ENCODE measurements around the gene SPOCK1.

SPOCK1 gene

DNA sequence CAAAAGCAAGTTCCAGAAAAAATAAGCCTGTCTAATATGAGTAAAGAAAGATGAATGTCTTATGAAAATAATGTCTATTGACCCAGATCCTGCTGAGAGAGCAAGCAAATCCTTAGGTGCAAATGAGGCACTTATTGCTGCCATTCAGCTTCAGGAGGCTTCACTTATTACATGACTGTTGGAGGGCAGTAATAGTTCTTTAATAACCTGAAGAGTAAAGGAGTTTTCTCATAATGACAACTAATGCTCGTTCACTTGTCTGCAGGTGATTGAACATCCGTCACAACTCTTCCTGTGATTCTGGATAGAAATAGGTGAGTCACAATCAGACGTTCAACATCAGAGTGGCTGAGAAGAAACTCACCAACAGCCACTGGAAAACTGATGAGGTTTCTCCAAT lies 58.3 kb downstream of the SPOCK1 start:
- no peak for DNase-seq

DNA sequence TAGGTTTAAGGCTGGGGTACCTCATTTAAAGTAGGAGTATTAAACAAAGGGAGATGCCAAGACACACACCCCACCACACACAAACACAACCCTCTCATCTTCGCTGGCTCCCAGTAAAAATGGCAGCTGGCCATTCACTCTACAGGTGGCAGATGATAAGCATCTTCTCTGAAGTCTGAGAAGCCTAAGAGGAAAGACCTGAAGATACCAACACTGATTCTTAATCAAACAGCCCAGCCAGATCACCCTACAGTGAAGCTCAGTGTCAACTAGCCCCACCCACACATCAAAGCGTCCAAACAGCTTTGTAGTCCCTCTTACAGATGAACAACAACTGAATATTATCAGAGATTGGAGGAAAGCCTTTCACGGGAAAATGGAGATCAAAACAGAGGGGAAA lies 59.5 kb downstream of the SPOCK1 start:
- DNase-seq: no peak

DNA sequence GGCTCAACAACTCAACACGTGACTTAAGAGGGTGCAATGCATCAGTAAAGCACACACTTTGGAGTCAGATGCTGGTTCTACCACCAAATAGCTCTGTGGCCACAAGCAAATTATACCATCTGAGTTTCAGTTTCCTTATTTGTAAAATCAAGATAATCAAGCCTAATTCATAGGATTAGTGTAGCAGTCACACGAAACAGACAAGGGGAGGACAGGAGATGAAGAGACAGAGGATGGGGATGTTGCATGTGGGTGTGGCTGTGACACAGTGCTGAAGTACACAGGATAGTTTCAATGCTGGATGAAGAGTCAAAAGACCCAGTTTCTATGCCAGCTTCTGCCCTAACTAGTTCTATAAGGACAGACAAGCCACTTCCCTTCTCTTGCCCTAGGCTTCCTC lies 60.2 kb downstream of the SPOCK1 start:
- no peak for DNase-seq

DNA sequence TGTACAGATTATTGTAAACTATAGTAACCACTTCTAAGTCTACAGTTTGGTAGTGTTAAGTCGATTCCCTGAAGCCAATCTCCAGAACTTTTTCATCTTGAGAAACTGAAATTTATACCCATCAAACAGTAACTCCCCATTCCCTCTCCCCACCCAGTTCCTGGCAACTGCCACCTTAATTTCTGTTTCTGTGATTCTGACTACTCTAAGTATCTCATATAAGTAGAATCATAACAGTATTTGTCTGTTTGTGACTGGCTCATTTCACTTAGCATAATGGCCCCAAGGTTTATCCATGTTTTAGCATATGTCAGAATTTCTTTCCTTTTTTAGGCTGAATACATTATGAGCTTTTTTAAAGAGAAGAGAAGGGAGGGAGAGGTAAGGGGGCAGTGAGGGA lies 61.4 kb downstream of the SPOCK1 start:
- no peak for DNase-seq

DNA sequence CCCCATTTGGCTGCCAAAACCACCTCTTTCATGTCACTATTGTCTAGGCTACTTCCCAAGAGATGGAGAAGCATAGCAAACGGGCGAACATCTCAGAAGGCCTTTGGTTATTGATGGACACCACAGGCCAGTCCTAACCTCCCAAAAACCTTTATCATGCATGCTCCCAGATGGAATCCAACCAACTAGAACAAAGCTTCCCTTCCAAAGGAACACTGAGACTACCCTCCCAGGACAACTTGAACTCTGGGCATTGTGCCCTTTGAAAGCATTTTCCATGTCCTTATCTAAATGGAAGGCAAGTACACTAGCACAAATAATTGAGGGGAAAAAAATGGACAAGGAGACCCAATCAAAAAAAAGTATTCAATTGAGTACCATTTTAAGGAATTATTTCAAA lies 65.6 kb downstream of the SPOCK1 start:
- no peak for DNase-seq

DNA sequence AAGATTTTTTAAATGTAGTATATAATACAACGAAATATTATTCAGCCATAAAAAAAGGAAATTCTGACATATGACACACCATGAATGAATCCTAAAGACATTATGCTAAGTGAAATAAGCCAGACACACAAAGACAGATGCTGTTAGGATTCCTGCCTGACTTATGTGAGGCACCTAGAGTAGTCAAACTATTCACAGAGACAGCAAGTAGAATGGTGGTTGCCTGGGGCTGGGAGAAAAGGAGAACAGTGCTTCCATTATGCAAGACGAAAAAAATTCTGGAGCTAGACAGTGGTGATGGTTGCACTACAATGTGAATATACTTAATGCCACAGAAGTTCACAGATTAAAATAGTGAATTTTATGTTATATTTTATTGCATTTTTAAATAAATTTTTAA lies 66.8 kb downstream of the SPOCK1 start:
- DNase-seq: no peak

DNA sequence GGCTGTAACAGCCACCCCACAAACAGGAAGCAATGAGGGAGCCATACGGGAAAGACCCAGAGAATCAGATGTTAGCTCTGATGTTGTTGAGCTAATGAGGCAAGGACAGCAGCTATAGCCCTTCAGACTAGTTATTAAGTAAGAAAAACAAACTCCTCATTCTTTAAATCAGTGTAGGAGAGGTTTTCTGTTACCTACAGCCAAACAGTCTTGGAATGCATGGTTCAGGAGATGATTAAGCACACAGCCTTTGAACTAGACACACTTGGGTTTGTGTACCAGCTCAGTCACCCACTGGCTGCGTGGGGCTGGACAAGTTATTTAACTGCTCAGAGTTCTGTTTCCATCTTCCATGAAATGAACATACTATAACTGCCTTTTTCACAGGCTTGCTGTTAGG lies 68.1 kb downstream of the SPOCK1 start:
- DNase-seq: no peak

DNA sequence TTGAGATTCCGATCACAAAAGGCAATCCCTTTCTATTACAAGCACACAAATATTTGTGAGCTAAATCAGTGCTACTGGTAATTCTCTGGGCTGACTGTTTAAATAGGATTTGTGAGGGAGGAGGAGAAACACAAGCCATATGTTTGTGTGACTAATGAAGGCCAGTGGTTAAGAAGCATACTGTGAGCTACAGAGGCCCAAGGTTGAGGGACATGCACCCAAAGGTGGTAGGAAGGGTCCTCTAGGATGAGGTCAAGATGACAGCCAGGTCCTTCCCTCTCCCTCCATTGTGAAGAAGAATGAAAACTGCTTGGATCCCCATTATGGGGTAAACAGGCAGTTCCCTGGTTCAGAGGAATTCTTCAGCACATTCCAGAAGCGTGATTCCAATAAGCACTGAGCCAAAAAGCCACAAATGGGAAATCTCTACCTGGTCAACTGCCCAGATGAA lies 83.9 kb downstream of the SPOCK1 start:
- no peak for DNase-seq

DNA sequence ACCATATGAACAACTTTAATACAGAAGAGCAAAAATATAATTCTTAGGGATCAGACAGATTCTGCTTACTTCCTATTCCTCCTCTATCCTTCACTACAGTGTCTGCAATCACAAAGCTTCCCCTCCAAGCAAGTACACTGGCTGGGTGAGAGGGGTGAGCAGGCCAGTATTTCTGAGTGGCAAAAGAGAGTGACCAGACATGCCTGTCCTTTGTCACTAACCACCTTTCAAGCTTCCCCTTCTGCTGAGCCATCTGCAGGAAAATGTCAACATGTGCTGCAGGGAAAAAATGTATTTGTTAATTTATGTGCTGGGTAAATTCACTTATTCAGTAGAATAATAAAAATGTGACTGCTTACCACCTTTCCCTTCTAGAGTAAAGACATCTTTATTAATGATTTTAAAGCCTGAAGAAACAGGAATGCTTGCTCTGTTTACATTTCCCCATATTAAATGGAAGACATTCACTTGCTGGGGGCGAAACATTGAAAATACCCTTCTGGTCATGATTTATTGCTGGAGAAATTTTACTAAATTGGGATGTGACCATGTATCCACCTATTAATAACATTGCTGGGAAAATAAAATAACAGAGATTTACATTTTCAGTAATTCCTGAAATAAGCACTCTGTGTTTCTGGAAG lies 84.9 kb downstream of the SPOCK1 start:
- DNase-seq: no peak

DNA sequence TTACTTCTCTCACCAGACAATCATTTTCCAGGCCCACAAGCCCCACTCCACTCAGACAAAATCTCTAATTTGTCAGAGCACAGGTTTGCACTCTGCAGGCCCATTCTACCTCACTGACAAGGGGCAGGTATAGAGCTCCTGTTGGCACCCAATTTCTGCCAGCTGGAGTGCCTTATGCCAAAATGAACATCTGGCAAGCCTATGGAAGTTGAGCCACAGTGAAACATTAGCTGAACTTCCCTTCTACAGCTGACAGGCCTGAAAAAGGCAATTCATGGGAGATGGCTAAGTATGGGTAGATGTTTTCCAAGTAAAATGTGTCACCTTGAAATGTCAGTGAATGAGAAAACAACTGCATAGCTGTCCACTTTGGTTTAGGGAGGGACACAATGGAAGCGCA lies 87.0 kb downstream of the SPOCK1 start:
- no peak for DNase-seq

DNA sequence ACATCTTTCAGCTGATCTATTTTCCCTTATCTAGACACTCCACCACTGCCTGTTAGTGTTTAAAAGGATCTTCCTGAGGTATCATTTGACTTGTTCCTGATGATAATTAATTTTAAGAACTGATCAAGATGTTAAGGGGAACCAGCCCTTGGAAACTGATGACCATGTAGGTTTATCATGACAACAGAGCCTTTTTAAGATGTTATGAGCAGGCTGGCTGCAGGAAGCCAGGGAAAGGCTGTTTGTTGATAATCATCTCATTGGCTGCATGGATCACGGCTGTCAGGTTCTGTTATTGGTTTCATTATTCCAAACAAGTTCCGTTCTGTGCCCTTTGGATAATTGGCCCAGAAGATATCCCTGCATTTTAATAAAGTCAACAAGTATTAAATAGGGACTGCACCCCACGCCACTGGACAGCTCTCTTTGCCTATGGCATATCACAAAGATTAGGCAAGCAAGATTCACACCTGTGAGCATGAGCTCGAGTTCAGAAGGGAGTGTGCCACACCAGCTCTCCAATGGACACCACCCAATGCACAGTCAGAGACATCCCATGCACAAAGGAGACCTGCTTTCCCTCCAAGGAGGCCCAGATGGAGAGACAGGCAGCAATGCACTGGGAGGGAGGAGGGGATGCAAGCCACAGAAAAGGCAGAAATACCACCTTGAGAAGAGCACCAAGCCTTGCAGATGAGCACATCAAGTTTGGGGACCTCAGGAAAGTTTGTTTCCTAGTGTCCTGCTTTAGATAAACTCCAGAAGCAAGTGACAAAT lies 88.7 kb downstream of the SPOCK1 start:
- DNase-seq: no peak

DNA sequence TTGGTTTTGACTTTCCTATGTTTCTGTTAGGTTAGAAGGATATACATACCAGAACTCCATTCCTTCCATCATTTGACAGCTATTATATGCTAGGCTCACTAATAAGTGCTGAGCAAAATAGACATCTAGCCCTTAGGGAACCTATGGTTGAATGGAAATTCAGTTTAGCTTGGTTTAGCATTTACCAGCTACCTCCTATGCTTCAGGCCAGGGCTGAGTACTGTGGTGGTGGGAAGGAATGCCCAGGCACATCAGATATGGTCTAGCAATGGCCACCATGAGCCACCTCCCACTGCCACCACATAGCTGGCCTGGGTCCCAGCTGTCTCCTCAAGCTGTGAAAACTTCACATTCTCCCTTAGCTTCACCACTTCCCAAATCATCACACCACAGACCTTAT lies 89.4 kb downstream of the SPOCK1 start:
- no peak for DNase-seq

DNA sequence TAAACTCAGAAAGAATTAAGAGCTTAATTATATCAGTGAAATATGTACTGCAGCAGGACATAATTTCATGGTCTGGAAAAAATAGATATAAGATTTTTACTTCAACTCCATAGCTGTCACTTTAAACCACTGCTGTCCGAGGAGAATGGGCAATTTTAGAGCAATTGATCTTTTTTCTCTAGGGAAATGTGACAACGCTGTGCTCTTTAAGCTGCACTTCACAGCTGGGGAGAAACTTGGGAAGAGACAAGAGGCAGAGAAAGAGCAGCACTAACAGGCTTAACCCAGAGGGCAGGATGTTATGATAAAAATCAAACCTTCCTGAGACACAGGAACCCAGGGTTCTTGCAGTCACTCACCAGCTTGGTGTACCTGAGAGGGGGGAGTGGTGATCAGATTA lies 92.0 kb downstream of the SPOCK1 start:
- DNase-seq: no peak

DNA sequence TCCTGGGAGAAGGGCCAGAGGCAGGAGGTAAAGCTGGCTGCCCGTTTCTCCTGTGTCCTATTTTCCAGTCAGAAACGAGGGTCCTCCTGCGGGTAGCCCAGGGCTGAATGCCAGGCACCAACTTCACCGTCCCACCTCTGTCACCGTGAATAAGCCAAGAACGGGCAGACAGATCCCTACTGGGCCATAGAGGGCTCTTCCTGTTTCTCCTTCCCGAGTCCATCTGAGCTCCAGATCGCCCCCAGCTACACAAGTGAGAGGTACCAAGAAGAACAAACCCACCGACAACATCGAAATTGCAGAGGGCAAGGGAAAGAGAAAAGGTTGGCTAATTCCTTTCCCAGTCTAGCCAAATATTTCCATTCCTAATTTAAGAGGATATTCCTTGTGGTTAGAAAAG lies 93.7 kb downstream of the SPOCK1 start:
- no peak for DNase-seq

DNA sequence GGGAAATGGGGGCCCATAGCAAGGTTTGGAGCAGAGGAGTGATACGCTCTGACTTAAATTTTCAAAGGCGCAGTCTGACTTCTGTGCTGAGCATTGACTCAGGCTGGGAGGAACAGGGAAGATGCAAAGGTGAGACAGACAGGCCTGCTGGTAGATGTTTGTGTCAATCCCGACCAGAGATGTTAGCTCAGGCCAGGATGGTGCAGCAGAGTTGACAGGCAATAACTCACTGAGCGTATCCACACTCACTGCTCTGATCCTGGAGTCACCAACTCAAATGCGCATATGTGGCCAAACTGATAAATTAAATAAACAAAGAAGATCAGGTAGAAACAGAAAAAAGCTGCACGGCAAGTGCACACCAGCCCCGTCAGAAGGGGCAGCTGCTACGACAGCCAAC lies 95.3 kb downstream of the SPOCK1 start:
- DNase-seq: no peak

DNA sequence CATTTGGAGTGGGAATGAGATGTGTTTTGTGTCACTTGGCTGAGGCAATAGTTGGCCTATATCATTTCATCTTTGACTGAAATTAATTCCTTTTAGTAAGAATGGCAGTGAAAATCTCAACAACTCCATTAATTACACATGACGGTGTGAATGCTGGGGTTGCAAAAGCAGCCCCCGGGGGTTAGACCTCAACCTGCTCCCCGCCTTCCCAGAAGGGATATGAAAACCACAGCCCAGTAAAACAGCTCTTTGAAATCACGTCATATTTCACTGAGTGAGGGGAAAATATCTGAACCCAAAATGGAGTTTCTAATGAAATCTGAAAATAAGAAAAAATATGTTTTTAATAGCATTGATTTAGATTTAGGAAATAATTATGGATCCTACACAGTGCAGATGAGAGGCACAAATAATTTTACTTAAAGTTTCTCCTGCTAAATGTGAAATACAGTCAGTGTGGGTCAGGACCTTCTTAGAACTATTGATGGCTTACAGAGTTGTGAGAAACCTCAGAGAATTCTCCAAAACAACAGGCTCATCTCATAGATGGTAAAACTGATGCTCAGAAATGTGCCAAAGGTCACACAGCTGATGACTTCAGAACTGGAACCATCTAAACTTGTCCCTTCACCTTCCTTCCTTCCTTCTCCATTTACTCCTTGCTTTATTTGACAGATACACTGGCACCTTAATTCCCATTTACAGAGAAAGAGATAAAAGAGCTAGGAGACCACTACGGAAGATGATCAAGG lies 96.5 kb downstream of the SPOCK1 start:
- DNase-seq: no peak

DNA sequence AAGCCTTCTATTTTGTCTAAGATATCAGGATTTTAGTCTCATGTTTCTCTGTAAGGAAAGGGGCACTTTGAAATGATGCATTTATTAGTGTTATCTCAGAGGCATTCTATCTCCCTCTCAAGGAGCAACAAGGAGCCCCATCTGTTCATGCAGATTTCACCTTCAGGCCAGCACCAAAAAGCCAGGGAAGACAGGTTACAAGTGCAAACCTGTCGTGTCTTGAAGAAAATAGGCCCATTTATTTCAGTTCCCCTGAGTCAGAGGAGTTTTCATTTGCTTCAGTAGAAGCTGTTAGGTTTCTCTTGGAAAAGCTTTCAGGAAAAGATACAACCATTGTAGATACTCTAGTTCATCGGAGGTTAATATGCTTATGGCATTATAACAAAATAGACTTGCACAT lies 97.2 kb downstream of the SPOCK1 start:
- DNase-seq: no peak

DNA sequence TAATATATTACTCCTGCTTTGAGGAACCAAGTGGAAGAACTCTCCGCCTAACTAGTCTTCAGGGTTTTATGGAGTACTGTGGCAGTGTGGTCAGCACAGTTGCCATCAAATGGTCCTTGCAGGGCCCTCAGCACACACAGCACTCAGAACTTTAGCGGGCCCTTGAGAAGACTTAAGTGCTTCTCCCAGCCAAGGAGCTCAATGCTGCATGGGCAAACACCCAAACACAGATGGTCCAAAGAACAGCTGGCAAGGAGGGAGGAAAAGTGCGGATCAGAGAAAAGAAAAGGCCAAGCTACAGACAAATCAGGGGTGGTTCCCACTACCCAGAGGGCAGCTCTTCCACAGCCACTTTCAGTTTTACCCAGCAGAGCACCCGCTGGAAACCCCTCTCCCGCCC lies 98.6 kb downstream of the SPOCK1 start:
- DNase-seq: no peak

DNA sequence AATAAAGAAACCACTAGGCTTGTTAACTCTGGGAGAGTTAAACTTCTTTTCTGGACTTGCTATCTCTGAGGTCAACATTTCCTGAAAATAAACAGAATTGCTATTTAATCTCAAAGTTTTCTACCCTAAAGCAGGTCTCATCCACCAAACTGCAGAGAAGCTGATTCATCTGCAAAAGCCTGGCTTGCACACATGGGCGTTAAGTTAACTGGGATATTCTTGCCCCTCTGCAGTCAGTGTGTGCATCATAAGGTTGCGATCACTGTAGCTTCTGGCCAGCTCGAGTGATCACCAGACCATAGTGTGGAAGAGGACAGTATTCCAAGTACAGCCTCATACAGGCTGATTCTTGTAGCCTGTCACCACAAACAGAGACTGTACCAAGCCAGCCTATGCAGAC lies 99.2 kb downstream of the SPOCK1 start:
- no peak for DNase-seq

DNA sequence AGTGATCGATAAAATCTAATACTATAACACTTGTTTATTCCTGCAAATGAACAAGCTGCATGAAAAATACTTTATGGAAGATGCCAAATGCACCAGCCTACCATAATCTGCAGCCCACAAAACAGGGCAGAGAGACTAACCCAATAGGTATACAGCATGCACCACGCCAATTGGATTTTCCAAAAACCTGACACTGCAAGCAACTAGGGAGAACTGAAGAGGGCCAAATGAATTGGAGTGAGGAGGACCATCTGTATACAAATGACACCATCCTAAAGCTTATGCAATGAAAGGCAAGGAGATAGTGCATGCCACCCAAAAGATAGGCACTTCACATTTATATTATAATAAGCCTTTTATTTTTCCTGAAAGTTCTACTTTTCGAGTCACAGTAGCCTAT lies 100.4 kb downstream of the SPOCK1 start:
- no peak for DNase-seq

DNA sequence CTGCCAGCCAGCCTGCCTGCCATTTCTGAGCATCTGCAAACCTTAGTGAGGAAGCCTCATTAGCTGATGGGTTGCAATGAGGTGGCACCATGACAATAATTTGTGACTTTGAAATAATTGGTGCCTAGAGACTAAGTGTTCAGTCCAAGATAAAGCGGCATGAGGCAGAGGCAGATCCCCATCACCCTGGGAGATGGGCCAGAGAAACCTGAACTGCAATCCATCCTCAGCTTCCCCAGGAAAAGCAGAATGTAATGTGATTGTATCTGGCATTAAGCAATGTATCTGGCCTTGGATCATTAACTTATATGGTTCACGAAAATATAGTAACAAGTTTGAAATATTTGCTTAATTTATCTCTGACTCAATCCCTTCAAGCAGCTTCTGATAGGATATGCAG lies 101.0 kb downstream of the SPOCK1 start:
- DNase-seq: no peak

DNA sequence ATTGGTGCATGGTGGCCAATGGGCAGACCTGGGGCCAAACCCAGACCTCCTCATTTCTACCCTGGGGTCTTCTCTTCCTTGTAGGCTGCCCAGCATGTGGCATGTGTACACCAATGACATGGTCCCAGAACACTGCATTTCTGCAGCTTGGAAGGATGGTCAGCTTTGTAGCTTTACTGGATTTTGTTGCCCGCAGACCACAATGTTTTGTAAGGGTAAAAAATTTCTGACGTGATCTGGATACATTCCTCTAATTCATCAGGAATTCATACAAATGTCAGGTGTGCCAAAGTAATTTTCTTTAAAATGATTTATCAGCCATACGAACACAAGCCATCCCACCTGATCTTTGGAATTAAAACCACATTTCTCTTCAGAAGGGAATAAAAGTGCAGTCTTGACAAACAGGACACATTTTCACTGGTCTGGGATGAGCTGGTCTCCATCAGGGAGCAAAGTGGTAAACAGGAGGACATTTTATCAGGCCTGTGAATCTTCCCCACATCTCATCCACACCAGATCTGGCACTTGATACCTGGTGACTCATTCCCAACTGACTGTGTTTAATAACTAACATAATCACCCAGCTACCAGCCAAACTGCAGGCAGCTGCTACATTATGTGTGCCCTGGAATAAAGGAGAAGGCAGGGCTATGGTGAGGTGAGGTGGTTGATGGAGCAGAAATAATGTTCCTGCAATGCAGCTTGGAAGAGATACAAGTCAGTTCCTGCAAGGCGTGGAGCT lies 103.9 kb downstream of the SPOCK1 start:
- no peak for DNase-seq

DNA sequence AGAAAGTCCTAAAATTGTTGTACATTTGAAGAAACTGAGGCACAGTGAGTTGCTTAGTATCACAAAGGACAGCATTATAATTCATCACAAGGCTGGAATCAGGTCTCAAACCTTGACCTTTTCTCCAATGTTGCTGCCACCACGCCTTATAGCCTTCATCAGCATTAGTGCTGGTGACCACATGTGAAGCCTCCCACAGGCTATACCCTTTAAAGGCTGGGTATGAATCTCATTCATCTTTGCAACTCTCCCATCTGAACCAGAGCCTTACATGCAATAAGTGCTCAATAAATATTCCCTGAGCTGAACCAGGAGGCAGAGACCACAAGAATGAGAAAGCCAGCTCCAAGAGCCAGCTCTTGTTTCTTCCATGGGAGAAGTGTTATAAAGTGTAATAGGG lies 104.7 kb downstream of the SPOCK1 start:
- no peak for DNase-seq

Measured in hematopoietic multipotent progenitor cell treated with erythropoietin and hydrocortisone succinate and interleukin-3 and kit ligand, for 6 days (in vitro differentiated cells).